ENCODE results near the gene UGT1A10.

The UGT1A10 gene

DNA sequence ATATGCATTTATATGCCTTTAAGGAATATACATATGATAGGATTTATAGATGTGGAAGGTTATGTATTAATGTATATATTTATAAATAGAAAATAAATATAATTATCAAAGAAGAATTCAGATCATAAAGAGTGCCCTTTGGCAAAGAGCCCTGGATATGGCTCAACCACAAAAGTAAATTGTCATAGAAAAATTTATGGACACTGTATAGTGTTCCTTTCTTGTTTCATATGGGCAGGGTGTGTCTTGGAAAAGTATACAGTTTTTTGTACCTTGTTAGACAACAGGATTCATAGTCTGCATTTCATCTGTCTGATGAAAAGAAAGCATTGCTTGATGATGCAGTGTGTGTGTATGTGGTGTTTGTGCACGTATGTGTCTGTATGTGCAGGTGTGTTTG, 48.4 kb downstream of the UGT1A10 start:
- TF ChIP-seq, protein P1, sequence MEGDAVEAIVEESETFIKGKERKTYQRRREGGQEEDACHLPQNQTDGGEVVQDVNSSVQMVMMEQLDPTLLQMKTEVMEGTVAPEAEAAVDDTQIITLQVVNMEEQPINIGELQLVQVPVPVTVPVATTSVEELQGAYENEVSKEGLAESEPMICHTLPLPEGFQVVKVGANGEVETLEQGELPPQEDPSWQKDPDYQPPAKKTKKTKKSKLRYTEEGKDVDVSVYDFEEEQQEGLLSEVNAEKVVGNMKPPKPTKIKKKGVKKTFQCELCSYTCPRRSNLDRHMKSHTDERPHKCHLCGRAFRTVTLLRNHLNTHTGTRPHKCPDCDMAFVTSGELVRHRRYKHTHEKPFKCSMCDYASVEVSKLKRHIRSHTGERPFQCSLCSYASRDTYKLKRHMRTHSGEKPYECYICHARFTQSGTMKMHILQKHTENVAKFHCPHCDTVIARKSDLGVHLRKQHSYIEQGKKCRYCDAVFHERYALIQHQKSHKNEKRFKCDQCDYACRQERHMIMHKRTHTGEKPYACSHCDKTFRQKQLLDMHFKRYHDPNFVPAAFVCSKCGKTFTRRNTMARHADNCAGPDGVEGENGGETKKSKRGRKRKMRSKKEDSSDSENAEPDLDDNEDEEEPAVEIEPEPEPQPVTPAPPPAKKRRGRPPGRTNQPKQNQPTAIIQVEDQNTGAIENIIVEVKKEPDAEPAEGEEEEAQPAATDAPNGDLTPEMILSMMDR (IDR thresholded peaks at IDR 0.05; ENCODE audit: borderline replicate concordance, extremely low read depth, low read length, poor library complexity, severe bottlenecking): no peak
- no peak for TF ChIP-seq EZH2 (IDR thresholded peaks at IDR 0.05; ENCODE audit: borderline replicate concordance, low read depth, low read length, severe bottlenecking)
- Histone ChIP-seq H3K9me3 (ENCODE audit: insufficient read depth, low read length, severe bottlenecking) (no peaks in the 10 kb centered on the region), H4K20me1 (ENCODE audit: insufficient read depth, low read length) (no peaks in the 10 kb centered on the region), H3K4me2 (ENCODE audit: insufficient read depth, low read length) (no peak overlapping the region), H3K9ac (ENCODE audit: low read depth, low read length) (no peak overlapping the region), H3K4me1 (ENCODE audit: insufficient read depth, low read length) (no peaks in the 10 kb centered on the region), H3K4me3 (ENCODE audit: low read depth in 1 of 2, low read length in 2 of 2) (no peak overlapping the region), H3K36me3 (ENCODE audit: insufficient read depth, low read length) (no peaks in the 10 kb centered on the region), H2AFZ (ENCODE audit: low read depth, low read length) (no peak overlapping the region), H3K27me3 (ENCODE audit: insufficient read depth, low read length, poor library complexity) (no peaks in the 10 kb centered on the region), H3K79me2 (ENCODE audit: insufficient read depth, low read length) (no peaks in the 10 kb centered on the region), H3K27ac (ENCODE audit: low read length) (no peak overlapping the region)
- ATAC-seq (ENCODE audit: insufficient read depth, low read depth) (no peak), DNase-seq (no peak)

DNA sequence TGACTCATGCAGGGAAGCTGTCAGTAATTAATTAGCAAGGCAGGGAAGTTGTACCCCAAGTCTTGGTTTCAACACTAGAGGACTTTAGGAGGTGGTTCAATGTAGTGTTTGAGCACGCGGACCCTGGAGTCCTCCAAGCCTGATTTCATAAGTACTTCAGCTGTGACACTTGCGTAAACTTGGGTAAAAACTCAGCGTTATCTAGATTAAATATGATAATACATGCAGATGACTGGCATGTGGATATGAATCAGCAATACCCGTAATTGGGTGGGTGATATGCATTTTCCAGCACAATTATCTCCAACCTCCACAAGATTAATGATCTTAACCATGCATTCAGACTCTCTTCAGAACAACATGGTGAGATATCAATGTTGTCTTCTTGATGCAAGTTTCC, 50.7 kb downstream of the UGT1A10 start:
- ATAC-seq (ENCODE audit: insufficient read depth, low read depth) (no peak), DNase-seq (no peak)
- TF ChIP-seq EZH2 (IDR thresholded peaks at IDR 0.05; ENCODE audit: borderline replicate concordance, low read depth, low read length, severe bottlenecking): no peak
- TF ChIP-seq, protein P1 (IDR thresholded peaks at IDR 0.05; ENCODE audit: borderline replicate concordance, extremely low read depth, low read length, poor library complexity, severe bottlenecking): no peak
- Histone ChIP-seq H3K27me3 (ENCODE audit: insufficient read depth, low read length, poor library complexity) (peaks cover 5% of the 10 kb centered on the region), H3K36me3 (ENCODE audit: insufficient read depth, low read length) (no peaks in the 10 kb centered on the region), H3K79me2 (ENCODE audit: insufficient read depth, low read length) (no peaks in the 10 kb centered on the region), H3K4me2 (ENCODE audit: insufficient read depth, low read length) (no peak overlapping the region), H3K4me3 (ENCODE audit: low read depth in 1 of 2, low read length in 2 of 2) (no peak overlapping the region), H3K27ac (ENCODE audit: low read length) (no peak overlapping the region), H2AFZ (ENCODE audit: low read depth, low read length) (no peak overlapping the region), H3K4me1 (ENCODE audit: insufficient read depth, low read length) (no peaks in the 10 kb centered on the region), H3K9ac (ENCODE audit: low read depth, low read length) (no peak overlapping the region), H4K20me1 (ENCODE audit: insufficient read depth, low read length) (no peaks in the 10 kb centered on the region), H3K9me3 (ENCODE audit: insufficient read depth, low read length, severe bottlenecking) (no peaks in the 10 kb centered on the region)

DNA sequence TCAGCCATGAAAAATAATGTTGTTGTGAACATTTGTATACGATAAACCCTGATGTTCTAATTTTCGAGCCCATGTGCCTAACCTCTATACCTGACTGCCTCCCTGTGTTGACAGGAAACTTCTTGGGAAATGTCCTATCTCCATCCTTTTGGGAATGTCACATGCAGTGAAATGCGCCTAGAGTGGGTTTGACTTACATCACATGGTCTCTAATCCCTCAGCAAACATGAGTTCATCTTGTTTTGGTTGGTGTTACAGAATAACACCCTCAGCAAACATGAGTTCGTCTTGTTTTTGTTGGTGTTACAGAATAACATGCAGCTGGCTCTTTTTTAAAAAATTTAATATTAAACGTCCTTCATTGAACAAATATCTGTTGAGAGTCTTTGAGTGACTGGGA, 52.1 kb downstream of the UGT1A10 start:
- ATAC-seq (ENCODE audit: insufficient read depth, low read depth): no peak
- no peak overlapping the region for H3K9ac ChIP-seq (ENCODE audit: low read depth, low read length)

More for the DNA sequence above, 52.1 kb downstream of the UGT1A10 start:
- H3K79me2 ChIP-seq (ENCODE audit: insufficient read depth, low read length): no peaks in the 10 kb centered on the region
- H3K36me3 ChIP-seq (ENCODE audit: insufficient read depth, low read length): no peaks in the 10 kb centered on the region
- no peak overlapping the region for H3K4me3 ChIP-seq (ENCODE audit: low read depth in 1 of 2, low read length in 2 of 2)
- no peak overlapping the region for H2AFZ ChIP-seq (ENCODE audit: low read depth, low read length)
- peaks cover 10% of the 10 kb centered on the region for H3K27me3 ChIP-seq (ENCODE audit: insufficient read depth, low read length, poor library complexity)
- no peaks in the 10 kb centered on the region for H3K4me1 ChIP-seq (ENCODE audit: insufficient read depth, low read length)
- H3K9me3 ChIP-seq (ENCODE audit: insufficient read depth, low read length, severe bottlenecking): no peaks in the 10 kb centered on the region
- no peaks in the 10 kb centered on the region for H4K20me1 ChIP-seq (ENCODE audit: insufficient read depth, low read length)
- no peak overlapping the region for H3K27ac ChIP-seq (ENCODE audit: low read length)
- H3K4me2 ChIP-seq (ENCODE audit: insufficient read depth, low read length): no peak overlapping the region
- DNase-seq: no peak
- TF ChIP-seq, protein P1 (IDR thresholded peaks at IDR 0.05; ENCODE audit: borderline replicate concordance, extremely low read depth, low read length, poor library complexity, severe bottlenecking): no peak
- TF ChIP-seq EZH2 (IDR thresholded peaks at IDR 0.05; ENCODE audit: borderline replicate concordance, low read depth, low read length, severe bottlenecking): no peak
